Endodermal cell (in vitro differentiated cells): ENCODE results near the gene LMX1A. TPM values are rescaled to one million over a fixed set of nuclear protein-coding genes. Genes with fewer than 3 reads are reported as not detected.

Experiments
- DNase-seq: peaks from one replicate; pipeline ENCODE4 v3.0.0-alpha.2; 2017
- H3K27ac ChIP-seq: 2 replicates; pipeline ENCODE4 v1.5.1; 2013; ENCODE audit warnings: mild to moderate bottlenecking, low read depth, low read length, moderate library complexity
- H3K27me3 ChIP-seq: 2 replicates; pipeline ENCODE4 v1.6.1; 2013; ENCODE audit warnings: mild to moderate bottlenecking, low read length, moderate library complexity; ENCODE audit not compliant: insufficient read depth, control insufficient read depth, poor library complexity, severe bottlenecking
- H3K36me3 ChIP-seq: 2 replicates; pipeline ENCODE4 v1.7.0; 2013; ENCODE audit warnings: mild to moderate bottlenecking, low read length, moderate library complexity; ENCODE audit not compliant: control insufficient read depth, insufficient read depth
- H3K4me1 ChIP-seq: one replicate; pipeline ENCODE4 v1.7.0; 2013; ENCODE audit warnings: low read length; ENCODE audit not compliant: control insufficient read depth, insufficient read depth
- H3K4me3 ChIP-seq: 2 replicates; pipeline ENCODE4 v1.5.1; 2013; ENCODE audit warnings: mild to moderate bottlenecking, low read length, moderate library complexity
- H3K9ac ChIP-seq: 2 replicates; pipeline ENCODE4 v1.6.1; 2013; ENCODE audit warnings: mild to moderate bottlenecking, low read length, moderate library complexity; ENCODE audit not compliant: poor library complexity, severe bottlenecking; ENCODE audit errors: extremely low read depth
- H3K9me3 ChIP-seq: 2 replicates; pipeline ENCODE4 v1.6.1; 2013; ENCODE audit warnings: mild to moderate bottlenecking, low read length, moderate library complexity; ENCODE audit not compliant: control insufficient read depth
- H3K27ac Mint-ChIP-seq: 2 replicates; pipeline ENCODE4 v1.8.0; 2020; ENCODE audit warnings: mixed read lengths
- H3K27me3 Mint-ChIP-seq: 2 replicates; pipeline ENCODE4 v1.8.0; 2021; ENCODE audit warnings: mild to moderate bottlenecking, mixed read lengths; ENCODE audit not compliant: insufficient read depth
- H3K36me3 Mint-ChIP-seq: 2 replicates; pipeline ENCODE4 v1.8.0; 2020; ENCODE audit warnings: low read depth, mixed read lengths
- H3K4me1 Mint-ChIP-seq: 2 replicates; pipeline ENCODE4 v1.8.0; 2020; ENCODE audit warnings: mixed read lengths
- H3K4me3 Mint-ChIP-seq: 2 replicates; pipeline ENCODE4 v1.8.0; 2020; ENCODE audit warnings: mild to moderate bottlenecking, moderate library complexity, mixed read lengths
- H3K9me3 Mint-ChIP-seq: 2 replicates; pipeline ENCODE4 v1.8.0; 2020; ENCODE audit warnings: mild to moderate bottlenecking, mixed read lengths
- CTCF ChIP-seq: fragments of 200-600 bp; sonication (generic); conservative IDR thresholded peaks from 2 replicates; pipeline ENCODE4 v1.5.0; 2021; ENCODE audit warnings: antibody characterized with exemption, mild to moderate bottlenecking
- WGBS, 2 experiments: methylation state at CpG; one replicate each; pipeline versions ENCODE4 v1.1.5 to v1.1.7; 2013; ENCODE audit warnings: missing lambda C conversion rate in 2 of 2, mixed read lengths in 1 of 2; ENCODE audit not compliant: insufficient coverage in 1 of 2, insufficient read length in 1 of 2; 5-methylcytosine and 5-hydroxymethylcytosine counted together
- total RNA-seq, 2 donors: library from RNA; stranded (reverse); fragmentation: NEBNext Ultra II Directional in 1 of 2; extraction: Animal tissue kit (Norgen Biotek cat#: 25700) in 1 of 2; gene quantifications; 2 replicates in 1 of 2; 3 replicates in 1 of 2; pipeline ENCODE4 v1.2.1, GENCODE V29; 2021

The LMX1A gene
- total RNA-seq, 2 donors from 2014 or later: 0.13 to 1.6 TPM

- H3K4me3 Mint-ChIP-seq: no peak overlapping the region
- WGBS, 2 experiments: 78 to 82% methylated on average over 5 of the region's 5 CpGs
- no peaks in the 10 kb centered on the region for H3K9me3 Mint-ChIP-seq
- Histone ChIP-seq H3K36me3 (no peaks in the 10 kb centered on the region), H3K9ac (no peak overlapping the region), H3K9me3 (peaks cover 6% of the 10 kb centered on the region), H3K4me1 (no peaks in the 10 kb centered on the region), H3K4me3 (no peak overlapping the region), H3K27me3 (peaks cover 39% of the 10 kb centered on the region), H3K27ac (no peak overlapping the region)
- H3K4me1 Mint-ChIP-seq: no peaks in the 10 kb centered on the region
- peak; percentile 46 for DNase-seq
- no peak overlapping the region for H3K27ac Mint-ChIP-seq
- no peak for TF ChIP-seq CTCF
- peaks cover 69% of the 10 kb centered on the region for H3K27me3 Mint-ChIP-seq
- H3K36me3 Mint-ChIP-seq: no peaks in the 10 kb centered on the region
These were observed 203.3 kb downstream of the LMX1A start for GRCh38 chr1:165153182-165153581.

- no peaks in the 10 kb centered on the region for H3K36me3 ChIP-seq
- no peak overlapping the region for H3K9ac ChIP-seq
- Mint-ChIP-seq H3K36me3 (no peaks in the 10 kb centered on the region), H3K4me3 (no peak overlapping the region), H3K27me3 (peaks cover 68% of the 10 kb centered on the region), H3K9me3 (no peaks in the 10 kb centered on the region), H3K27ac (no peak overlapping the region), H3K4me1 (no peaks in the 10 kb centered on the region)
- H3K27me3 ChIP-seq: peaks cover 35% of the 10 kb centered on the region
- H3K9me3 ChIP-seq: peaks cover 6% of the 10 kb centered on the region
- peak; percentile 81 for DNase-seq
- no peak overlapping the region for H3K27ac ChIP-seq
- WGBS, 2 experiments: 42 to 47% methylated on average over 3 of the region's 3 CpGs
- peak; percentile 82 for TF ChIP-seq CTCF
- H3K4me3 ChIP-seq: no peak overlapping the region
- no peaks in the 10 kb centered on the region for H3K4me1 ChIP-seq
These were observed 203.8 kb downstream of the LMX1A start for GRCh38 chr1:165152727-165153126.

GRCh38 chr1:165152109-165152508 is 204.4 kb downstream of the LMX1A start:
- H3K27ac ChIP-seq: no peak overlapping the region
- H3K4me1 Mint-ChIP-seq: no peaks in the 10 kb centered on the region
- no peak for TF ChIP-seq CTCF
- no peaks in the 10 kb centered on the region for H3K9me3 Mint-ChIP-seq
- H3K4me3 Mint-ChIP-seq: no peak overlapping the region
- no peaks in the 10 kb centered on the region for H3K36me3 ChIP-seq
- peaks cover 6% of the 10 kb centered on the region for H3K9me3 ChIP-seq
- no peak overlapping the region for H3K9ac ChIP-seq
- 85 to 95% methylated on average over 3 to 5 of the region's 5 CpGs for WGBS, 2 experiments
- no peaks in the 10 kb centered on the region for H3K36me3 Mint-ChIP-seq
- H3K27ac Mint-ChIP-seq: no peak overlapping the region
- peaks cover 28% of the 10 kb centered on the region for H3K27me3 ChIP-seq
- no peak overlapping the region for H3K4me3 ChIP-seq
- H3K4me1 ChIP-seq: no peaks in the 10 kb centered on the region
- DNase-seq: no peak
- peaks cover 67% of the 10 kb centered on the region for H3K27me3 Mint-ChIP-seq

Other genes starting within 250 kb of the LMX1A start
- gene RXRG, start 88.4 kb upstream of the LMX1A start, total RNA-seq: 1 to 10 TPM; 2.5 to 9.8 TPM
- gene LRRC52, start 187.3 kb upstream of the LMX1A start, total RNA-seq: not detected